GM12892 (cell line): ENCODE measurements around the gene LIFR.
"Not testable (repeated sequence)": the region's sequence is repeated elsewhere in the genome, so short reads cannot be mapped to it uniquely, and the experiment has no call there.

Source experiments
- DNase-seq: peaks from one replicate; pipeline ENCODE4 v3.0.0; 2011; ENCODE audit not compliant: insufficient read length
- FAIRE-seq: peaks from 2 replicates; lab custom pipeline; 2011; peaks lifted over from hg19 to GRCh38; lab: Jason Lieb, UNC
- POLR2A ChIP-seq: IDR thresholded peaks from 2 replicates; pipeline ENCODE4 v1.6.1; 2011; ENCODE audit warnings: low read depth, low read length, control low read depth
- POLR2AphosphoS5 ChIP-seq: IDR thresholded peaks from 2 replicates; pipeline ENCODE4 v1.6.1; 2011; ENCODE audit warnings: low read depth, low read length, control low read depth
- TAF1 ChIP-seq: IDR thresholded peaks from 2 replicates; pipeline ENCODE4 v1.6.1; 2011; ENCODE audit warnings: low read depth, mild to moderate bottlenecking, control low read depth, low read length, borderline replicate concordance

The LIFR gene

GRCh38 chr5:38579105-38579504 is 22.7 kb upstream of the LIFR start:
- DNase-seq: no peak
- TF ChIP-seq POLR2A: no peak
- no peak for TF ChIP-seq TAF1
- no peak for TF ChIP-seq POLR2AphosphoS5
- FAIRE-seq: no peak

- TF ChIP-seq POLR2A: no peak
- no peak for TF ChIP-seq POLR2AphosphoS5
- no peak for TF ChIP-seq TAF1
- no peak for FAIRE-seq
- DNase-seq: no peak
Observed at GRCh38 chr5:38576961-38577684, 20.7 kb upstream of the LIFR start.

DNA sequence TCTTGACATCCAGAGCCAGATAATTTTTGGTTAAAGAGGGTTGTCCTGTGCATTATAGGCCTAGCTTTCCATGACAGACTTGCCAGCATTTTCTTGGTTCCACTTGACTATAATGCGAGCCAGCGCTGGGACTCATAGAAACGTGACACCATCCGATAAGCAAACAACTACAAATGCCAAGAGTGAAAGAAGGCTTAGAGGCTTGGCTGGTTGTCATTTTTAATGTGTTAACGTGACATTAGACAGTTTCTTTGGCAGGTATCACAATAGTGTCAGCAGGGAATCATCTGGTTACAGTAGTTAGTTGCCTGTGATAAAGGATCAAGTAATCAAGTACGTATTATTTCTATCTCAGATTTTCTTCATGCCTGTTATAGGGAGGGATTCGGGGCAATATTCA is 20.0 kb upstream of the LIFR start:
- DNase-seq (no peak), FAIRE-seq (no peak)
- TF ChIP-seq POLR2AphosphoS5 (no peak), TAF1 (no peak), POLR2A (no peak)

DNA sequence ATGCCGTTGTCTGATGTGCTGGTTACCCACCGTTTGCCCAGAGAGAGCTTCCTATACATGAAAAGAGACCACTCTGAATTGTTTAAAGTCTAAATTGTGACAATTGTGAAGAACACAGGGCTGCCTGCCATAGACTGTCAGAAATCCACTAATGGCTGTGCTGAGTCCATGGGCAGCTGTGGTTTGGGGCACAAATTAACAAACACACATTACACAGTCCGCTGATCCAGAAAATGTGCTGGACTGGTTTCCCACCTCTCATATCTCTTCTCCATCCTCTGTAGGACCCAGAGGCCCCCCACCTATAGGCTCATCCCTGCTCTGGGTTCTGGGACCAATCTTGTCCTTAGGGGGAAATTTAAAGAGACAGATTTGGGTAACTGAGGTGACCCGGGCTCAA is 19.0 kb upstream of the LIFR start:
- DNase-seq (no peak), FAIRE-seq (no peak)
- TF ChIP-seq POLR2AphosphoS5 (no peak), POLR2A (no peak), TAF1 (no peak)

DNA sequence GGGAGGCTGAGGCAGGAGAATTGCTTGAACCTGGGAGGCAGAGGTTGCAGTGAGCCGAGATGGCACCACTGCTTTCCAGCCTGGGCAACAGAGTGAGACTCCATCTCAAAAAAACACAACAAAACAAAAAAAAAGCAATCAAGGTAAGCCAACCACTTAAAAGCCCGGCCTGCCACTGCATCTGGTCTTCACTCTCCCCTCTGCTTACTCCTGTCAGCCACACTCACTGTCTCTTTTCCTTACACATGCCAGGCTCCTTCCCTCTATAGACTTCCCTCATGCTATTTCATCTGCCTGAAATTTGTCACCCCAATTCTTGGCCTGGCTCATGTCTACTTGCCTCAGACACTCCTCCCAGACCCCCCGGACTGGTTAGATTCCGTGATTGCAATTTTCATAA is 17.6 kb upstream of the LIFR start:
- no peak for DNase-seq
- no peak for FAIRE-seq
- no peak for TF ChIP-seq POLR2AphosphoS5
- no peak for TF ChIP-seq POLR2A
- TF ChIP-seq TAF1: no peak

DNA sequence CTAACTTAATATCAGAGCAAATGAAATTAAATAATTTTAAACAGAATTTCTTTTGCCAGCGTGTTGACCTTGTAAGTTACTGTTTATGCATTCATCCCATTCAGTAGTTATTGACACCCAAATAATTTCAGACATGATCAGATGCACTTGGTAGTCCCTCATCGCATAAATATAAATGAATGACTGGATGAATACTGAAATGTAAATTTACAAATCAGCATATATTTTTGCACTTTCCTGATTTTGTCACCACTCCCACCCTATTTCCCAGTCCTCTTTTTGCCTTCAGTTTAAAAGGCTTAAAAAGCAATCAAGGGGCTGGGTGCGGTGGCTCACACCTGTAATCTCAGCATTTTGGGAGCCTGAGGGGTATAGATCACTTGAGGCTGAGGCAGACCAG is 17.1 kb upstream of the LIFR start:
- FAIRE-seq: no peak
- DNase-seq: no peak
- TF ChIP-seq POLR2A (no peak), POLR2AphosphoS5 (no peak), TAF1 (no peak)

GRCh38 chr5:38569180-38569579 is 12.7 kb upstream of the LIFR start:
- no peak for TF ChIP-seq POLR2A
- no peak for TF ChIP-seq TAF1
- TF ChIP-seq POLR2AphosphoS5: no peak
- no peak for FAIRE-seq
- DNase-seq: no peak

GRCh38 chr5:38567306-38567705 is 10.9 kb upstream of the LIFR start:
- not testable (repeated sequence) for DNase-seq, FAIRE-seq

DNA sequence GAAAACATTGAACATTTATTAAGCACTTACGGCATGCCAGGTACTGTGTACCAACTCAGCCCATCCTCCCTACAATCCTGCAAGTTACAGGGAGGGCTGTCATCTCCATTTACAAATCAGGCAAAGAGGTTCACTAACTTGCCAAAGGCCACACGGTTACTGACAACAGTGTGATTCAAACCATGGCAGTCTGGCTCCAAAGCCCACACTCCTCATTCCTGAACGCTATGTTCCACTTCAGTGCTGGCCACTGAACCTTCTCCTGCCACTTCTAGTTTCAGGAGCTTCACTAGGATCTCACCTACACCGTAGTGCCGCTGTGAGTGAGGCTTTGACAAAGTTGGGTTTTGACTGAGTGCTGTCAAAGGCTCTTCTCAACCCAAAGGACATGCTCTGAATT is 7.2 kb upstream of the LIFR start:
- FAIRE-seq (no peak), DNase-seq (no peak)
- TF ChIP-seq TAF1 (no peak), POLR2AphosphoS5 (no peak), POLR2A (no peak)

DNA sequence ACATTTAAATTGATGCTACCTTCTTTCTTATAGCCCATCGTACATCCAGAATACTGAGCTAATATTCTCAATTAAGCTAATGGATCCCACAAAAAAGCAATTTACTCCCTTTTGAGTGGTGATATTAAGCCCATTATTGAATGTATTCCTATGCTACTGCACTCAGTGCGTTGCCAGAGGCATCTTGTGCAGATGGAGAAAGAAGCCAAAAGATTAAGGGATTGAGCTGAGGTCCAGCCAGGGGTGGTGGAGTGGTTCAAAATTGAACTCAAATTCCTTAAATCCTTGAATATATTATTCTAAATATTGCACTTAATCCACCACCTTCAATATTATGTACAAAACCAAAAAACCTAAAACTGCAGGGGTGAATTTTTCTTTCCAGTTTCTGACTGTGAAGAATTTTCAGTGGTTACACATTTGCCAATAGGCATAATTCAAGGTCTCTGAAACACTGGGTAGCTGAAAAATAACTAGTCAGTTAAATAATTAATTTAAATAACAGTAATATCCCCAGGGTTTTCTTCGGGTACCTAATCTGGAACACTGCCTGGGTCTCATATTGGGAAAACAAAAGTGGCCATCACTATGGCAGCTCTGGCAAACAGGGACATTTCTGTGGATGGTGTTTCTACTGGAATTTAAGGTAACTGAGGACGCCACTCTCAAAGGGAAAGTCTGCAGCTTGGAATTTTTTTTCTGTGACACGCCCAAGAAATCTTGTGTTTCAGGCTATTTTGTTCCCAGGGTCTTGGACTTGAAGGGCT is 6.2 kb upstream of the LIFR start:
- no peak for TF ChIP-seq TAF1
- TF ChIP-seq POLR2A: no peak
- TF ChIP-seq POLR2AphosphoS5: no peak
- FAIRE-seq: no peak
- DNase-seq: no peak

DNA sequence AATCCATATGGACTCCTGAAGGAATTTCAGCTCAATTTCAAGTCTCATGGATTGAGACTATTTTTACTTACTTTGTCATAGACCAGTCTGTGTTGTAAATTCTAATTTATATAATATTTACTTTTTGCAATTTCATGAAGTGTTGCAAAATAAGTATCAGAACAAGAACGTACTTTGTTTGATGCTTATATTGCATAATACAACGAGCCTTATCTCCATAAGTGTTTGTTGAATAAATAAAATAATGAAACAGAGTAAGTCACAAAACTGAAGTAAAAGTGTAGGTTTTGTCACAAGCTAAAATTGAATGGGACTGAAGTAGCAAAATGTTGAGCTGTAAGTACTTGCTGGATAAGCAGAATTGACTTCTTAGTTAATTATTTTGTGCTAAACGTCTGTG is 3.0 kb upstream of the LIFR start:
- FAIRE-seq: no peak
- TF ChIP-seq TAF1: no peak
- no peak for TF ChIP-seq POLR2AphosphoS5
- no peak for TF ChIP-seq POLR2A
- no peak for DNase-seq

DNA sequence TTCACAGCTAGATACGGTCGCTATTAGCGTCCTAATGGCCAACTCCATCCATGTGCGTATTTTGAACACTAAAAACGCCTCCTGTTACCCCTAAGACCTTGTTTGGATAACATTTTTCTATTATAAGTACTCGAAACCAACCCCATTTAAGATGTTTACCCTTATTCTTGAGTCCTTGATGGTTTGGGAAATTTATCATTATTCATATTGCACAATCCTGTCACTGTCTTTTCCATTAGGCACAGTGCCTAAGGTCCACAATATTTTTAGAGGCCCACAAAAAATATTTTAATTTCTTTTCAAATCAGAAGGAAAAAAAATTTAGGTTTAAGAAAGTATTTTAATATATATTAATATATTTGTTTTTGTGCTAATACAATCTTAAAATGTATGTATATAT is 1.3 kb upstream of the LIFR start:
- FAIRE-seq (no peak), DNase-seq (no peak)
- no peak for TF ChIP-seq POLR2A
- TF ChIP-seq POLR2AphosphoS5: no peak
- TF ChIP-seq TAF1: no peak
